DMS114 treated with DMSO at 0.1 percent for 48 hours (cell line): ENCODE measurements around the gene PDK1.

Experiments
- DNase-seq: peaks from one replicate; lab custom pipeline; 2025; ENCODE audit not compliant: unreplicated experiment; lab: John Stamatoyannopoulos, UW

Gene PDK1

DNA sequence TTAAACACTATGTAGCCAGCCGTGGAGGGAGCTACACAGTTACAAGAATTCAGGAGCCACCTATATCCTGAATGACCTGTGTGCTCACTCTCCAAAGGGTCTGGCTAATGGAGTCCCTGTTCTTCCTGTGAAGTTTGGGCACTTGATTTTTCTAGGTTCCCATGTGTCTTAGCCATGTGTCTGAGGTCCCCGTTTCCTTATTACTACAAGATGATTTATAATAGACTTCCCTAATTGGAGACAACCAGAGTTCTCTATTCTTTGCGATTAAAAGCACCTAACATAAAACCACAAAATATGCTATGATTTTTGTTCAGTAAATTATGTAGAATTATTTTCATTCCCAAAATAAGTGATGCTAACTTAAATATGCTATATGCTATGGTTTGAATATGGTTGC is 83.4 kb downstream of the PDK1 start:
- no peak for DNase-seq

DNA sequence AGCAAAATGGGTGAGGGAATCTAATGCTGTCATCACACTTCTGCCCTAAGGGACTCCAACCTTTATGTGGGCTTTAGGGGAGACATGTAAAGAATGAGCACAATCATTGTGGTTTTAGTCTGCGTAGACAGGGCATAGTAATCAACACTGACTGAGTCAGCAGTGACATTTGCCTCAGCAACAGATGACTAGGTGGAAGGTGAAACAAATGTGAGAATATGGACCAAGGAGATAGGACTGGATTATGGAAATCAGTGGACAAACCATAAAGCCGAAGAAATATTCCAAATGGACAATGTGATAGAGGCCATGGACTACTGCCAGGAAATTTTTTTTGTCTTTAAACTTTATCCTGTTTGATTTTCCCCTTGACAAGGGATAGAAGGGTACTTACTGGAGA is 83.9 kb downstream of the PDK1 start:
- DNase-seq: no peak

DNA sequence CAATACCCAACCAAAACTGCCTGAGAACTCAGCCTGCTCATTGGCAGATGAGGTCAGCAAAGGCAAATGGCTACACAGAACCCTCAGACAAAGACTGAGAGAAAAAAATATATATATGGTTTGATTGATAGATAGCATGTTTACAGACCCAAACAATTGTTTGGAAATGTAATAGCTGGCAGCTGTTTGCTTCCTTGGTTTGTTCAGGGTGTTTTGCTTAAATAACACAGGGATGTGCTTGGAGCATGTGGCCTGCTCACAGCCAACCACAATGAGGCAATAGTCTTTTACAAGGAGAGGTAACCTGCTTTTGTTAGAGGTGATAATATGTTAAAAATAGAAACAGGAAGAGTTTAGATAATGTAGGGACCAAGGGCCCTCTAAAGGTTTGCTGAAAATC is 84.5 kb downstream of the PDK1 start:
- DNase-seq: no peak

DNA sequence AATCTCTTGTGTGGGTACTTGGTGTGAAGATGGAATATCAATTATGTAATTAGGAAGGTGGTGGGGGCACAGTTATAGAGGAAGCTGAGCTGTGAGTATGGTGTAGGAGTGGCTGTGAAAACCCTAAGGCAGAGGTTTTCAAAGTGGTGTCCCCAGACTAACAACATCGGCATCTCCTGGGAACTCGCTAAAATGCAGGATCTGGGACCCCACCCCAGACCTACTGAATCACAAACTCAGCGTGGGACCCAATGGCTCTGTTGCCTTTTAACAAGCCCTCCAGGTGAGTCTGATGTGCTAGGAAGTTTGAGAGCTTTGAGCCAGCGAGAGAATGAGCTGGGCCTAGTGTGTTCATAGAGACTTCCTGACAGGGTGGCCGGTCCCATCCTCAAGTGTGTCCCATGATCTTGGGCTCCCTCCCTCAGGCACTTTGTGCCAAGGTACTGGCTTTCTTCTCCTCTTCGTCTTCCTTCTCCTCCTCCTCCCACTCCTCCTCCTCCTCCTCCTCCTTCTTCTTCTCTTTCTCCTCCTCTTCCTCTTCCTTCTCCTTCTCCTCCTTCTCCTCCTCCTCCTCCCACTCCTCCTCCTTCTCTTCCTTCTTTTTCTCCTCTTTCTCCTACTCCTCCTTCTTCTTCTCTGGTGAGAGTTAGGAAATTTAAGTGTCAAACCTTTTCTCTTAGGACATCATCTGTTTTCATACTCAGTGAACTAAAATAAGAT is 86.6 kb downstream of the PDK1 start:
- DNase-seq: no peak

DNA sequence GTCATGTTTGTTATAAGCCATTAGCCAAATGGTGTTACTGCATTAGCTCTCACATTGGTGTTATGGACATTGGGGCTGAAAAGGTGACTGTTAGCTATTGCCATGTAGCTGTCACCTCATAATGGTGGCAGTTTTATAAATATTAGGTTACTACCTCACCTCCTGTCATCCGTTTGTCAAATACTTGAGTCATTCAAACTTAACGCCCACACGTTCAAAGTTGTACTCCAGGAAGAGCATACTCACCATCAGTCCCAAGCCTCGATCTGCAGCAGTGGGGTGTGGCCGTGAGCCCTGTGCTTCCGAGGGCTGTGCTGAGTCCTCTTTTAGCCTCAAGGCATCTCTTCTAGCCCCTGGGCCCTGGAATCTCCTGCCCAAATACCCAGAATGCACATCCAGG is 87.3 kb downstream of the PDK1 start:
- DNase-seq: no peak

DNA sequence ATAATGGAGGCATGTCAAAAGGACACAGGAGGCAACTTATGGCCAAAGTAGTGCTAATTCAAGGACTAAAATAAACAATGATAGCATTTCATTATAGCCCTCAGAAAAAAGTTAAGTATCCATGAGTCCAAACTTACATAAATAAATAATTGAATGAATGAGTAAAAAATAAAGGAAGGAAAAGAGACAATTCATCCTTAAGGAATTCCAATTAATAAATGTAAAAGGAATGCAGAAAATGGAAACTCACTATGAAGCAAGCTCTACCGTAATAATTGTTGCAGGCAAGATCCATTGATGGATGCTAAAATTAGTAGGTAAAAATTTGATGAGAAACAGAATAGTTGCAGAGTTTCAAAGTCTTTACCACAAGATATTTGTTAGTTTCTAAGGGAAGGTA is 91.5 kb downstream of the PDK1 start:
- DNase-seq: no peak

DNA sequence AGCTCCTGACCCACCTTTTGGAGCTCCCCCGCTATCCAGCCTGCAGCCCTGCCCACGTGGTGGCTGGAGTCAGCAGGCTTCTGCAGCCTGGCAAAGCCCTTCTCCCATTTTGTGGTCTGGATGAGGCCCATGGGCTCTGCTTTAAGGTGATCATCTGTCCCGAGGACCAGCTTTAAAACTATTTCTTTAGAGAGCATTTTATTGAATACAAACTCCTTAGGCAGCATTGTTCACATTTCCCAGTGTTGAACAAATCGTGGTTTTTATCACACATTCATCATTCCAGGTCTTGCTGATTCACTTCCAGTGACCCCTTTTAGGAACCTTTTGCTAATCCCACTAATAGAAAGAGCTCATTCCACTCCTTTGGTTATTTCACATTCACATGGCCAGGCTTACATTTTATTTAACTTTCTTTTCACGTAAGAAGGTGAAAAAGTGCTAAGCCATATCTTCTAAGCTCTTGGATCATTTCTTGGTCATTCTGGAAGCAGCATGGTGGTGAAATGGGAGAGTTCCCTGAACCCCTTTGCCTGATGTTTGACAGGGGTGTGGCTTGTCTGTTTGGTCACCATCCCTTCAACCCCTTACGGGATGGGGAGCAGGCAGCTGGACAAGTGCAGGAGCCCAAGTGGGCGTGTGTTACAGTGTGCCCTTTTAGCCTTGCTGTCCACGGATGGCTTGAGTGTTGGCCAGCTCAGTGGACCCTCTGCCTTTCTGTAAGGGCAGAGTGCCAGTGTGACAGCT is 99.4 kb downstream of the PDK1 start:
- no peak for DNase-seq

DNA sequence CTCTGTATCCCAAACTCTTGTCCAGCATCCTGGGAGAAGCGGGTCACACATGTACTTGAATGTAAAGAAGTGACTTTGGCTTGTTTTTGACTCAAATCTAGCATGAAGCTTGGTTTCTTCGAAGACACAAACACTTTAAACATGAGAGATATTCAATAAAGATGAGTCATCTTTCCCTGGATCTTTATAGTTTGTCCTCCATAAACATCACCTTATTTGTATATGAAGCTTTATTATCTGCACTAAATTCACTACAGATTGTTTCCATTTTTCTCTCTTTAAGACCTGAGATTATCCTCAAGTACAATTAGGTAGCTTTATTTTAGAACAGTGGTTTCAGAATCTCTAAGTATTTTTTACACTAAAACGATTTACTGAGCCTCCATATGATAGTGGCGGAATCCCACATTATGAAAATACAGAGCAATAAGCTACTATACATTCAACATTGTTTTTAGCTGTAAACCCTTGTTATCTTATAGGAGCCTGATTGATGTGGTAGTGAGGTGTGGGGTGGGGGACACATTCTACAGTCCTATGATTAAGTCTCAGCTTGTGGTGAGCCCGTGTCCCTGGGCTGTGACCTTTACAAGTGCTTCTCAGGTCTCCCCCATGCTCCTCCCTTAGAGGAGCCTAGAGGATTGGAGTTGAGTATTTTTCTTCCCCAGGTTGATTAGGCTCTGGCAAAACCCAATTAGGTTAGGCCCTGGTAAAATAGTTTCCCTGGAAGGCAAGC is 100.1 kb downstream of the PDK1 start:
- DNase-seq: no peak
